Smooth muscle cell (in vitro differentiated cells): ENCODE measurements around the gene VGLL4. TPM values are rescaled to one million over a fixed set of nuclear protein-coding genes. Genes with fewer than 3 reads are reported as not detected.

Experiments used
- DNase-seq: peaks from one replicate; lab custom pipeline; 2025; ENCODE audit not compliant: unreplicated experiment; lab: John Stamatoyannopoulos, UW
- H2AFZ ChIP-seq: fragments of 200-600 bp; sonication (generic); 2 replicates; pipeline ENCODE4 v1.6.0; 2016; ENCODE audit warnings: antibody characterized with exemption, low read depth, mild to moderate bottlenecking
- H3F3A ChIP-seq: fragments of 200-600 bp; sonication (generic); 2 replicates; pipeline ENCODE4 v1.6.0; 2017; ENCODE audit warnings: antibody characterized with exemption, low read depth
- H3K27ac ChIP-seq: fragments of 200-600 bp; sonication (generic); 2 replicates; pipeline ENCODE4 v1.5.1; 2016; ENCODE audit warnings: low read depth, mild to moderate bottlenecking
- H3K27me3 ChIP-seq: fragments of 200-600 bp; sonication (generic); 2 replicates; pipeline ENCODE4 v1.6.1; 2016; ENCODE audit warnings: low read depth, mild to moderate bottlenecking
- H3K36me3 ChIP-seq: fragments of 200-600 bp; sonication (generic); 2 replicates; pipeline ENCODE4 v1.5.1; 2016; ENCODE audit warnings: low read depth
- H3K4me1 ChIP-seq: fragments of 200-600 bp; sonication (generic); 2 replicates; pipeline ENCODE4 v1.5.1; 2016; ENCODE audit warnings: low read depth
- H3K4me2 ChIP-seq: fragments of 200-600 bp; sonication (generic); 2 replicates; pipeline ENCODE4 v1.6.0; 2016; ENCODE audit warnings: mild to moderate bottlenecking
- H3K4me3 ChIP-seq: fragments of 200-600 bp; sonication (generic); 2 replicates; pipeline ENCODE4 v1.5.1; 2016; ENCODE audit warnings: mild to moderate bottlenecking
- H3K79me2 ChIP-seq: fragments of 200-600 bp; sonication (generic); 2 replicates; pipeline ENCODE4 v1.6.0; 2016; ENCODE audit warnings: low read depth, mild to moderate bottlenecking
- H3K9ac ChIP-seq: fragments of 200-600 bp; sonication (generic); 2 replicates; pipeline ENCODE4 v1.6.0; 2016; ENCODE audit warnings: low read depth
- H3K9me3 ChIP-seq: fragments of 200-600 bp; sonication (generic); replicated peaks from 2 replicates; pipeline ENCODE4 v1.5.1; 2016; ENCODE audit warnings: low read depth
- H4K20me1 ChIP-seq: fragments of 200-600 bp; sonication (generic); 2 replicates; pipeline ENCODE4 v1.6.0; 2016; ENCODE audit warnings: low read depth
- CTCF ChIP-seq: fragments of 200-600 bp; sonication (generic); IDR thresholded peaks from 2 replicates; pipeline ENCODE4 v1.5.1; 2017; ENCODE audit warnings: borderline replicate concordance, mild to moderate bottlenecking, antibody characterized with exemption; ENCODE audit not compliant: insufficient read depth, poor library complexity, severe bottlenecking
- WGBS: methylation state at CpG from one replicate; pipeline ENCODE4 v1.1.7; 2016; ENCODE audit warnings: low lambda C conversion rate; 5-methylcytosine and 5-hydroxymethylcytosine counted together
- polyA plus RNA-seq: library from polyadenylated mRNA; unstranded; fragments of >200 nt; fragmentation: Nextera tagmentation; extraction: Ambion mirVana; gene quantifications from 2 replicates; pipeline ENCODE4 v1.2.1, GENCODE V29; 2016
- total RNA-seq: library from RNA; depleted of rRNA; stranded (reverse); fragments of >200 nt; gene quantifications from 2 replicates; pipeline ENCODE4 v1.2.3, GENCODE V29; 2014

Gene VGLL4
- total and polyA plus RNA-seq, 2 experiments from 2014 or later: 72.0 to 109 TPM

GRCh38 chr3:11641316-11641682, 2.4 kb downstream of the VGLL4 start:
- peaks cover 77% of the 10 kb centered on the region for H3K79me2 ChIP-seq
- H3K36me3 ChIP-seq: no peaks in the 10 kb centered on the region
- peaks cover 13% of the 10 kb centered on the region for H3F3A ChIP-seq
- peak overlapping the region; percentile 97 for H3K27ac ChIP-seq
- H3K27me3 ChIP-seq: no peaks in the 10 kb centered on the region
- no peak for DNase-seq
- H3K4me2 ChIP-seq: peak overlapping the region; percentile 94
- WGBS: 17% methylated on average over 2 of the region's 2 CpGs
- peaks cover 52% of the 10 kb centered on the region for H4K20me1 ChIP-seq
- H2AFZ ChIP-seq: no peak overlapping the region
- peak overlapping the region; percentile 92 for H3K9ac ChIP-seq
- peaks cover 55% of the 10 kb centered on the region for H3K4me1 ChIP-seq
- H3K4me3 ChIP-seq: peak overlapping the region; percentile 78
- no peaks in the 10 kb centered on the region for H3K9me3 ChIP-seq
- no peak for TF ChIP-seq CTCF

DNA sequence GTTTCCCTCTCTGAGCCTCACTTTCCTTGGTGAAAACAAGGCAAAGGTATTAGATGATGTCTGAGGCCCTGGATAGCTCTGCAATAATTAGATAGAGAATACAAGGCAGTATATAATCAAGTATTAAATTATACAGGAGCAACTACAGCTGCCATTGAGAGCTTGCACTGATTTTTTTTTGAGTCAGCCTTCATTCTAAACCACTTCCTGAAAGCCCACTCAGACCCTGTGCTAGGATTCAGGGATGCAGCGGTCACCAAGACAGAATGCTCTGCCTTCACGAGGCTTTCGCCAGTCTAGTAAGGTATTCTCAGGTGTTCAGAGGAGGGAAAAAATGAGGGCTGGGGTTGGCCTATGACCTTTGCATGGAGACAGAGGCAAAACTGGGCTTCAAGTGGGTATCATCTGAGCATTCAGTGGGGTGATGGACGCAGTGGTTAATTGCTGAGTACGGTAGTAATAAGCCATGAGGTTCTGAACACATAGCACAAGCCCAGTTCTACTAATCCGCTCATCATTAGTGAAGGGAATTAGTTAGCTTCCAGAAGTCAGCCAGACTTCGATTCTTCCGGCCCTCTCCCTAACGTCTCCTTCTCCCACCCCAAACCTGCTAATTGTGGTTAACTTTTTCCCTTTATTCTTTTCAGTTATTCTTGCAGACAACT, 3.6 kb downstream of the VGLL4 start:
- no peaks in the 10 kb centered on the region for H3K27me3 ChIP-seq
- H4K20me1 ChIP-seq: peaks cover 64% of the 10 kb centered on the region
- DNase-seq: no peak
- no peaks in the 10 kb centered on the region for H3K36me3 ChIP-seq
- H3F3A ChIP-seq: peaks cover 13% of the 10 kb centered on the region
- H2AFZ ChIP-seq: no peak overlapping the region
- TF ChIP-seq CTCF: no peak
- H3K9ac ChIP-seq: peak overlapping the region; percentile 6
- WGBS: 55% methylated on average over 9 of the region's 9 CpGs
- peaks cover 67% of the 10 kb centered on the region for H3K4me1 ChIP-seq
- H3K4me3 ChIP-seq: peak overlapping the region; percentile 78
- no peaks in the 10 kb centered on the region for H3K9me3 ChIP-seq
- H3K27ac ChIP-seq: peak overlapping the region; percentile 97
- H3K79me2 ChIP-seq: peaks cover 86% of the 10 kb centered on the region
- H3K4me2 ChIP-seq: peak overlapping the region; percentile 94

GRCh38 chr3:11638495-11639358, 5.0 kb downstream of the VGLL4 start:
- WGBS: 69% methylated on average over 17 of the region's 17 CpGs
- Histone ChIP-seq H3K36me3 (no peaks in the 10 kb centered on the region), H3K79me2 (peaks cover 97% of the 10 kb centered on the region), H3K27ac (peak overlapping the region; percentile 97), H4K20me1 (peaks cover 78% of the 10 kb centered on the region), H3K9me3 (no peaks in the 10 kb centered on the region), H3F3A (peaks cover 14% of the 10 kb centered on the region), H3K4me1 (peaks cover 68% of the 10 kb centered on the region), H3K27me3 (no peaks in the 10 kb centered on the region), H3K4me3 (peak overlapping the region; percentile 78), H3K4me2 (peak overlapping the region; percentile 94), H3K9ac (peak overlapping the region; percentile 67), H2AFZ (no peak overlapping the region)
- DNase-seq: no peak
- TF ChIP-seq CTCF: no peak
